AG10803 (cell line): ENCODE measurements around the gene NT5C2.

Experiments
- DNase-seq: peaks from one replicate; pipeline ENCODE4 v3.0.0; 2010; ENCODE audit warnings: low read depth
- H3K4me3 ChIP-seq: 2 replicates; pipeline ENCODE4 v1.5.1; 2011; ENCODE audit warnings: mild to moderate bottlenecking, low read length, control low read depth
- TF ChIP-seq, protein P1 (sequence below): conservative IDR thresholded peaks from 2 replicates; pipeline ENCODE4 v1.5.1; 2011; ENCODE audit warnings: mild to moderate bottlenecking, low read length, control low read depth, inconsistent platforms

Gene NT5C2

DNA sequence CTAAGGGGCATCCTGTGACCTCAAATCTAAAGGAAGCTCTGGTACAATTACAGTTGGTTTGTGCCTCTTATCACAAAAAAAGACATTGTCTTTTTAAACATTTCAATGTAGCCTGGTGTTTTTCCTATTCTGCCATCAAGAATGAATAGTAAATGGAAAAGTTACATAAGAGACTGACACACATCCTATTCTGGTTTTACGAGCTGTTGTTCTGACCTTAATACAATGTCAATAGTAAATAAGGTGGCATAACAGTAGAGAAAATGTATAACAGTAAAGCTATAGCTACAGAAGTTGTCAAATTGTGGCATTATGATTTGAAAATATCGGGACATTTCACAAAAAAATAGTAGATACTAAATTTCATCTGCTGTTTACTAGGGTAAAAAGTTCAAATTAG lies 88.4 kb downstream of the NT5C2 start:
- DNase-seq = no peak
- TF ChIP-seq, protein P1, sequence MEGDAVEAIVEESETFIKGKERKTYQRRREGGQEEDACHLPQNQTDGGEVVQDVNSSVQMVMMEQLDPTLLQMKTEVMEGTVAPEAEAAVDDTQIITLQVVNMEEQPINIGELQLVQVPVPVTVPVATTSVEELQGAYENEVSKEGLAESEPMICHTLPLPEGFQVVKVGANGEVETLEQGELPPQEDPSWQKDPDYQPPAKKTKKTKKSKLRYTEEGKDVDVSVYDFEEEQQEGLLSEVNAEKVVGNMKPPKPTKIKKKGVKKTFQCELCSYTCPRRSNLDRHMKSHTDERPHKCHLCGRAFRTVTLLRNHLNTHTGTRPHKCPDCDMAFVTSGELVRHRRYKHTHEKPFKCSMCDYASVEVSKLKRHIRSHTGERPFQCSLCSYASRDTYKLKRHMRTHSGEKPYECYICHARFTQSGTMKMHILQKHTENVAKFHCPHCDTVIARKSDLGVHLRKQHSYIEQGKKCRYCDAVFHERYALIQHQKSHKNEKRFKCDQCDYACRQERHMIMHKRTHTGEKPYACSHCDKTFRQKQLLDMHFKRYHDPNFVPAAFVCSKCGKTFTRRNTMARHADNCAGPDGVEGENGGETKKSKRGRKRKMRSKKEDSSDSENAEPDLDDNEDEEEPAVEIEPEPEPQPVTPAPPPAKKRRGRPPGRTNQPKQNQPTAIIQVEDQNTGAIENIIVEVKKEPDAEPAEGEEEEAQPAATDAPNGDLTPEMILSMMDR = no peak
- no peak overlapping the region for H3K4me3 ChIP-seq

DNA sequence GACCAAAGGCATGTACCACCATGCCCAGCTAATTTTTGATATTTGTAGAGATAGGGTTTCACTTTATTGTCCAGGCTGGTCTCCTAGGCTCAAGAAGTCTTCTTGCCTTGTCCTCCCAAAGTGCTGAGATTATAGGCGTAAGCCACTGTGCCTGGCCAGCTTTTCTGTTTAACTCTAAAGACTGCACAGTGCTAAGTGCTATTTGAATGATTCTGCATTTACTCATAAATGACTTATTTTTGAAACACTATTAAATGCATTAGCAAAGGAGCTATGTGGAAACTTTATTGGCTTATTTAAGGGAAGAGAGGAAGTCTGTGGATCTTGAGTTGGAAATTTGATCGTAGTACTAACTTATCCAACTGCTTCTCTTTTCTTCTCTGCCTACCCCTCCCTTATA lies 89.1 kb downstream of the NT5C2 start:
- TF ChIP-seq, protein P1 = no peak

DNA sequence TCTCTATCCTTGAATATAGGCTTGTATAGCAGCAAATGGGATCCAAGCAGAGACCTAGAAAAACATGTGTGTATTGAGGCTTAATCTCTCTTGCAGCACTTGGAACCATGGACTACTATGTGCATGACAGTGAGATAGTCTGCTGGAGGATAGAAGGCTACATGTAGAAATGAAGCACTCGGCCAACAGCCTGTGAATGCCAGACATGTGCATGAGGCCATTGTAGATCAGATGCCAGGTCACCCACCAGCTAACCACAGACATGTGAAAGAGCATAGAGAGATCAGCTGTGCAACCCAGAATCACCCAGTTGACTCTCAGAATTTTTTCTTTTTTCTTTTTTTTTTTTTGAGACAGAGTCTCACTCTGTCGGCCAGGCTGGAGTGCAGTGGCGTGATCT lies 90.9 kb downstream of the NT5C2 start:
- no peak overlapping the region for H3K4me3 ChIP-seq
- TF ChIP-seq, protein P1 = no peak
- DNase-seq = peak; percentile 72

More for the DNA sequence above, 89.1 kb downstream of the NT5C2 start:
- no peak overlapping the region for H3K4me3 ChIP-seq
- DNase-seq = no peak

DNA sequence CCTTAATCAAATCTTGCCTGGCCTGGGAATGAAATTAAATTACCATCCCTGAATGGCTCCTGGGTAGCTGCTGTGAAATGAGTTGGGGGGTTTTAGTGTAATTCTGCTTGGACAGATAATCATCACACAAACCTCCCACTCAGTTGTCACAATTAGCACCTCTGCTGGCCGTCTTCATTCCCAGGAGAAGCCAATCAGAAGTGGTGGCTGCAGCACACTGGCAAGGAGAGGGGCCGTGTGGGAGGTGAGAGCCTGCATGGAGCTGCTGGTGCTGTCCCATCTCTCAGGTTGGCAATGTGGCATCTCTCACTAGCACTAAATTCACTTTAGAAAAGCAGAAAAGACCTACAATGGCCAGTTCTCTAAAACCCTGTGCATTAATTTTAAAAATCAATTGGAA lies 92.5 kb downstream of the NT5C2 start:
- DNase-seq = no peak
- H3K4me3 ChIP-seq = no peak overlapping the region
- TF ChIP-seq, protein P1 = no peak

DNA sequence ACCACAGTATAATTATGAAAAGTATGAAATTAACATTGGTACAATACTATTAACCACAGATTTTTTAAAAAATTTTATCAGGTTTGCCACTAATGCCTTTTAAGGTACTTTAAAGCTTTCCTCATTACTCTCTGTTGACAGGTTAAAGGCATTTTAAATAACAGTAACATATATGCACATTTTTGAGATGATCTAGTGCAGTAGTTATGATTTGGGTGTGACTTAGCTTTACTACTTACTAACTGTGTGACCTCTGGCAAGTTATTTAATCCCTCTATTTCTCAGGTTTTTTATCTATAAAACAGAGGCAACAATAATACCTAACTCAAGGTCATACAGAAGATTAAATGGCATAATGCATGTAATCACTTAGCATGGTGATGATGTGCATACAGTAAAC lies 94.8 kb downstream of the NT5C2 start:
- no peak overlapping the region for H3K4me3 ChIP-seq
- no peak for DNase-seq
- TF ChIP-seq, protein P1 = no peak

DNA sequence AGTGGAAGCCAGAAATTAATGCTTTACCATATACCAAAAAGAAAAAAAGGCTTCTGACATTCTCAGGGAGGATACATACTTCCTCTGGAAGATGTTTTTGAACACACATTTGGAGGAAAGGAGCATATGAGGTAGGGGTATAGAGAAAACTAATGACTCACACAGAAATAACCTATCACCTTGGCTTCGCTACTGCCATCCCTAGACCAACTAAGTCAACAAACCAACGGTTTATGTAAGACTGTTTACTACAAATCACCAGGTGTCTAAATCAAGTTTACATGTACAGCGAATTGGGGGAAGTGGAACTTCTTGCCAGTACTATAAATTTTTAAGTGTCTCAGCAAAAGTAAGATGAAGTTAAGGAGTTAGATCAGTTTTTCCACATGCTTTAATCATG lies 96.9 kb downstream of the NT5C2 start:
- no peak for DNase-seq
- TF ChIP-seq, protein P1 = no peak
- H3K4me3 ChIP-seq = no peak overlapping the region

DNA sequence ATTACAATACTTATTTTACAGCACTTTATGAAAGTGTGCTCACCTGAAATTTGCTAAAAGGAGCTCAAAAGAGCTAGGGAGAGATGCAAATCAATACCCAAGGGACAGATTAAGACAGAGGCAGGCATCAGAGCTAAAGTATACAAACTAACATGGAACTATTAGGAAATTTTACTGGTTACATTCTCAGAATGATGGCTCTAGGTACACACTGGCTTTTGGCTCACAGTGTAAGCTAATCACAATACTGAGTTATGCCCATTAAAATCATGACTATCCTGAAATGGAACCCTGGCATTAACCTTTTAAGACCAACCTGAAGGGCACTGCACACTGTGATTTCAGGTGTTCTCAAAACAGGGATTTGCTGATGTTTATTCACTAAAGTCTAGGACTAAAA lies 98.1 kb downstream of the NT5C2 start:
- DNase-seq = no peak
- TF ChIP-seq, protein P1 = no peak

More for the DNA sequence above, 98.1 kb downstream of the NT5C2 start:
- no peak overlapping the region for H3K4me3 ChIP-seq
